Mesenchymal stem cell (in vitro differentiated cells and primary cell): Measurements from ENCODE around the gene BAX.
"Not testable (repeated sequence)": the region's sequence is repeated elsewhere in the genome, so short reads cannot be mapped to it uniquely, and the experiment has no call there.

Source experiments
- DNase-seq: peaks from one replicate; pipeline ENCODE4 v3.0.0-alpha.2; 2013
- H2AFZ ChIP-seq: one replicate; pipeline ENCODE4 v1.6.1; 2013; ENCODE audit warnings: low read depth, mild to moderate bottlenecking, control low read depth, inconsistent platforms, low read length, moderate library complexity
- H2AK5ac ChIP-seq: 2 replicates; pipeline ENCODE4 v1.6.1; 2013; ENCODE audit warnings: low read length, moderate library complexity, mild to moderate bottlenecking, inconsistent platforms; ENCODE audit not compliant: severe bottlenecking
- H2BK120ac ChIP-seq: one replicate; pipeline ENCODE4 v1.6.1; 2013; ENCODE audit warnings: low read depth, mild to moderate bottlenecking, inconsistent platforms, low read length, moderate library complexity
- H2BK12ac ChIP-seq, 2 experiments: one replicate each; pipeline ENCODE4 v1.6.1; 2013; ENCODE audit warnings: inconsistent platforms in 2 of 2, low read length in 2 of 2, mild to moderate bottlenecking in 2 of 2, moderate library complexity in 2 of 2, control low read depth in 1 of 2
- H2BK15ac ChIP-seq: one replicate; pipeline ENCODE4 v1.6.1; 2013; ENCODE audit warnings: mild to moderate bottlenecking, low read depth, inconsistent platforms; ENCODE audit not compliant: poor library complexity, severe bottlenecking
- H2BK5ac ChIP-seq: 2 replicates; pipeline ENCODE4 v1.6.1; 2013; ENCODE audit warnings: low read depth, mild to moderate bottlenecking, low read length, control low read depth, inconsistent platforms; ENCODE audit not compliant: poor library complexity, severe bottlenecking
- H3K14ac ChIP-seq, 2 experiments: one replicate each; pipeline ENCODE4 v1.6.1; 2013; ENCODE audit warnings: inconsistent platforms in 2 of 2, low read length in 2 of 2, control low read depth in 1 of 2, mild to moderate bottlenecking in 1 of 2, moderate library complexity in 1 of 2
- H3K18ac ChIP-seq, 2 experiments: one replicate each; pipeline ENCODE4 v1.6.1; 2013; ENCODE audit warnings: inconsistent platforms in 2 of 2, low read length in 2 of 2, control low read depth in 1 of 2, low read depth in 1 of 2, mild to moderate bottlenecking in 1 of 2
- H3K23ac ChIP-seq, 2 experiments: one replicate each; pipeline ENCODE4 v1.6.1; 2013; ENCODE audit warnings: inconsistent platforms in 2 of 2, low read length in 2 of 2, mild to moderate bottlenecking in 2 of 2, moderate library complexity in 2 of 2, control low read depth in 1 of 2
- H3K27ac ChIP-seq: 2 replicates; pipeline ENCODE4 v1.5.1; 2013; ENCODE audit warnings: mild to moderate bottlenecking, moderate library complexity, low read length, control low read depth, inconsistent platforms; ENCODE audit not compliant: poor library complexity, severe bottlenecking
- H3K27me3 ChIP-seq, 2 experiments: 2 replicates each; pipeline versions ENCODE4 v1.6.1 to v1.7.0; 2013; ENCODE audit warnings: low read length in 2 of 2, mild to moderate bottlenecking in 2 of 2, moderate library complexity in 2 of 2, control low read depth in 1 of 2, inconsistent platforms in 1 of 2; ENCODE audit not compliant: control insufficient read depth in 1 of 2, insufficient read depth in 1 of 2
- H3K36me3 ChIP-seq, 2 experiments: 2 replicates each; pipeline versions ENCODE4 v1.6.1 to v1.7.0; 2013; ENCODE audit warnings: low read length in 2 of 2, control low read depth in 1 of 2, inconsistent platforms in 1 of 2, low read depth in 1 of 2, mild to moderate bottlenecking in 1 of 2; ENCODE audit not compliant: insufficient read depth in 2 of 2, control insufficient read depth in 1 of 2
- H3K4ac ChIP-seq, 2 experiments: one replicate each; pipeline ENCODE4 v1.6.1; 2013; ENCODE audit warnings: inconsistent platforms in 2 of 2, low read length in 2 of 2, mild to moderate bottlenecking in 2 of 2, moderate library complexity in 2 of 2, control low read depth in 1 of 2, low read depth in 1 of 2
- H3K4me1 ChIP-seq: 2 replicates; pipeline ENCODE4 v1.6.1; 2013; ENCODE audit warnings: low read depth, low read length, control low read depth; ENCODE audit not compliant: control insufficient read depth, insufficient read depth
- H3K4me2 ChIP-seq: 2 replicates; pipeline ENCODE4 v1.6.1; 2013; ENCODE audit warnings: low read length, mild to moderate bottlenecking, inconsistent platforms; ENCODE audit not compliant: poor library complexity, severe bottlenecking
- H3K4me3 ChIP-seq, 2 experiments: 2 replicates each; pipeline versions ENCODE4 v1.5.1 to v1.7.0; 2013; ENCODE audit warnings: low read length in 2 of 2, mild to moderate bottlenecking in 2 of 2, control low read depth in 1 of 2, low read depth in 1 of 2; ENCODE audit not compliant: insufficient read depth in 1 of 2
- H3K79me1 ChIP-seq: replicated peaks from 2 replicates; pipeline ENCODE4 v1.6.1; 2013; ENCODE audit warnings: mild to moderate bottlenecking, control low read depth, low read length, inconsistent platforms; ENCODE audit not compliant: poor library complexity, severe bottlenecking
- H3K9ac ChIP-seq: 2 replicates; pipeline ENCODE4 v1.7.0; 2013; ENCODE audit warnings: mild to moderate bottlenecking, low read length, moderate library complexity
- H3K9me3 ChIP-seq: 2 replicates; pipeline ENCODE4 v1.7.0; 2013; ENCODE audit warnings: mild to moderate bottlenecking, low read length; ENCODE audit not compliant: control insufficient read depth
- H4K8ac ChIP-seq: one replicate; pipeline ENCODE4 v1.6.1; 2013; ENCODE audit warnings: inconsistent platforms, mild to moderate bottlenecking, low read length, moderate library complexity
- H4K91ac ChIP-seq: one replicate; pipeline ENCODE4 v1.6.1; 2013; ENCODE audit warnings: mild to moderate bottlenecking, low read length, inconsistent platforms
- WGBS: methylation state at CpG from one replicate; pipeline ENCODE4 v1.1.7; 2013; ENCODE audit warnings: mixed read lengths; 5-methylcytosine and 5-hydroxymethylcytosine counted together

Gene BAX

GRCh38 chr19:48925240-48925843 lies 29.3 kb upstream of the BAX start:
- Histone ChIP-seq H2AFZ (no peak overlapping the region), H3K79me1 (no peaks in the 10 kb centered on the region), H3K9me3 (no peaks in the 10 kb centered on the region), H2BK120ac (no peak overlapping the region), H2BK15ac (no peak overlapping the region), H2AK5ac (no peak overlapping the region), H3K9ac (peak overlapping the region; percentile 54), H4K91ac (no peak overlapping the region), H3K18ac (no peak overlapping the region), H3K36me3 (peaks cover 25 to 28% of the 10 kb centered on the region in 2 experiments), H4K8ac (no peak overlapping the region), H2BK5ac (no peak overlapping the region), H3K14ac (no peak overlapping the region), H3K27me3 (no peaks in the 10 kb centered on the region), H3K4ac (no peak overlapping the region), H3K27ac (no peak overlapping the region), H3K4me3 (no peak overlapping the region), H2BK12ac (no peak overlapping the region), H3K4me1 (peaks cover 7% of the 10 kb centered on the region), H3K23ac (no peak overlapping the region), H3K4me2 (no peak overlapping the region)
- 84% methylated on average over 10 of the region's 11 CpGs for WGBS
- DNase-seq: no peak

GRCh38 chr19:48925890-48926289 lies 28.8 kb upstream of the BAX start:
- not testable (repeated sequence) for H3K4me3 ChIP-seq, H2BK15ac ChIP-seq, H3K4me2 ChIP-seq, H3K9ac ChIP-seq, H3K27ac ChIP-seq, H3K18ac ChIP-seq, H2AK5ac ChIP-seq, H3K23ac ChIP-seq, H3K27me3 ChIP-seq, H4K8ac ChIP-seq, H2BK12ac ChIP-seq, H2BK5ac ChIP-seq, H4K91ac ChIP-seq, H3K14ac ChIP-seq, H3K9me3 ChIP-seq, H3K4ac ChIP-seq, H3K4me1 ChIP-seq, H2AFZ ChIP-seq, DNase-seq, H2BK120ac ChIP-seq, H3K79me1 ChIP-seq
- WGBS: 91% methylated on average over 8 of the region's 8 CpGs
- peaks cover 19 to 24% of the 10 kb centered on the region in 2 experiments for H3K36me3 ChIP-seq

- H3K9me3 ChIP-seq: no peaks in the 10 kb centered on the region
- no peaks in the 10 kb centered on the region for H3K79me1 ChIP-seq
- H2BK12ac ChIP-seq: no peak overlapping the region
- WGBS: 75% methylated on average over 10 of the region's 10 CpGs
- no peak overlapping the region for H2BK5ac ChIP-seq
- no peak overlapping the region for H3K14ac ChIP-seq
- DNase-seq: peak; percentile 84
- H3K4ac ChIP-seq: no peak overlapping the region
- H3K36me3 ChIP-seq: peaks cover 10 to 14% of the 10 kb centered on the region in 2 experiments
- H3K27me3 ChIP-seq: no peaks in the 10 kb centered on the region
- H3K4me3 ChIP-seq: no peak overlapping the region
- no peak overlapping the region for H3K23ac ChIP-seq
- H3K18ac ChIP-seq: peak overlapping the region in 1 of 2 experiments; percentile 21
- H2AFZ ChIP-seq: no peak overlapping the region
- no peak overlapping the region for H2AK5ac ChIP-seq
- no peak overlapping the region for H4K91ac ChIP-seq
- H3K27ac ChIP-seq: no peak overlapping the region
- no peak overlapping the region for H4K8ac ChIP-seq
- peaks cover 7% of the 10 kb centered on the region for H3K4me1 ChIP-seq
- H3K9ac ChIP-seq: peak overlapping the region; percentile 67
- no peak overlapping the region for H3K4me2 ChIP-seq
- H2BK15ac ChIP-seq: no peak overlapping the region
- H2BK120ac ChIP-seq: no peak overlapping the region
Observed at GRCh38 chr19:48926909-48927308, 27.8 kb upstream of the BAX start.

GRCh38 chr19:48927692-48928091 lies 27.0 kb upstream of the BAX start:
- not testable (repeated sequence) for H3K36me3 ChIP-seq

More at GRCh38 chr19:48927692-48928091, 27.0 kb upstream of the BAX start:
- not testable (repeated sequence) for H2BK120ac ChIP-seq, DNase-seq, H4K91ac ChIP-seq, H3K9ac ChIP-seq, H3K23ac ChIP-seq, H4K8ac ChIP-seq, H3K9me3 ChIP-seq, H3K4me1 ChIP-seq, H3K4ac ChIP-seq, H3K18ac ChIP-seq, H2AFZ ChIP-seq, H3K27ac ChIP-seq, H3K27me3 ChIP-seq, H2BK12ac ChIP-seq, H2AK5ac ChIP-seq, H2BK5ac ChIP-seq, H2BK15ac ChIP-seq, H3K4me2 ChIP-seq, H3K79me1 ChIP-seq, H3K14ac ChIP-seq, H3K4me3 ChIP-seq
- WGBS: 94% methylated on average over 16 of the region's 17 CpGs
